ENCODE results near the gene NUDC. TPM values are rescaled to one million over a fixed set of nuclear protein-coding genes. Genes with fewer than 3 reads are reported as not detected.

Gene NUDC
- total and polyA plus RNA-seq, 2 of the 13 experiments (the other 11 are each of a cell fraction or from before 2014, with no cell fraction given) = 34.7 to 104 TPM

GRCh38 chr1:26959722-26960624 is 38.4 kb downstream of the NUDC start, which contains the start of gene KDF1:
Gene KDF1, minus strand, starts transcription at chr1:26960468. Its CDS starts 8,088 bp downstream, at chr1:26952380.
- CTCF ChIA-PET (ENCODE audit: low intra/inter-chr PET ratio, low total read pairs) = no interaction called here
- peak within 1 kb of the TSS; percentile 79 for H3K9ac ChIP-seq (ENCODE audit: insufficient read depth, low read depth, low read length)
- no peak within 1 kb of the TSS for H2AFZ ChIP-seq (ENCODE audit: low read length)
- in situ Hi-C loops (cut with HindIII; ENCODE audit: extremely low pct_ligation_motif_present, low pct_unique_long_range_greater_than_20kb) (loop anchor here (5.0 kb wide), 1 partner anchor 37 kb away; no protein-coding TSS in a partner anchor), intact Hi-C loops (cut with micrococcal nuclease; ENCODE audit: unreplicated experiment) (loop anchor here (10.0 kb wide), 2 partner anchors 85 to 135 kb away; no protein-coding TSS in a partner anchor)
- peaks cover 66% of the 10 kb centered on the region for H3K4me1 ChIP-seq (ENCODE audit: insufficient read depth, low read length)
- 0% methylated on average over 2 of the region's 86 CpGs for WGBS (ENCODE audit: low lambda C conversion rate)
- DNase-seq (ENCODE audit: low spot score) (no peak), ATAC-seq (peak; percentile 76), FAIRE-seq (no peak)
- peak within 1 kb of the TSS; percentile 82 to 93 (median 88) for H3K4me3 ChIP-seq (replicated peaks in 1 of 3; ENCODE audit: insufficient read depth in 1 of 3, low read depth in 2 of 3, low read length in 3 of 3)
- peak within 1 kb of the TSS; percentile 76 for H3K4me2 ChIP-seq (ENCODE audit: low read depth, low read length)
- H3K36me3 ChIP-seq (replicated peaks in 1 of 2; ENCODE audit: control insufficient read depth in 1 of 2, insufficient read depth in 2 of 2, low read length in 2 of 2) = no peaks in the 10 kb centered on the region
- no TSS peak for BruUV-seq (replicated peaks)
- H3K27ac ChIP-seq (ENCODE audit: extremely low read length, insufficient read depth, low read length) = peak within 1 kb of the TSS; percentile 6
- H3K79me2 ChIP-seq (ENCODE audit: insufficient read depth, low read length) = no peaks in the 10 kb centered on the region
- H4K20me1 ChIP-seq (ENCODE audit: insufficient read depth, low read length) = no peaks in the 10 kb centered on the region
- POLR2A ChIA-PET = interaction anchor here (1.0 to 5.3 kb wide), 8 partner anchors 10 to 70 kb away, joined by 3 to 63 read pairs (median 6); partner anchors contain the start of genes GPATCH3, GPN2, NR0B2 and TRNP1
- no peaks in the 10 kb centered on the region for H3K9me3 ChIP-seq (ENCODE audit: low read length)
- H3K27me3 ChIP-seq (ENCODE audit: control insufficient read depth in 1 of 2, insufficient read depth in 2 of 2, low read length in 2 of 2) = no peaks in the 10 kb centered on the region; a peak in 1 of 5 replicates
- TF ChIP-seq XRCC5 (optimal IDR thresholded peaks at IDR 0.05; ENCODE audit: low read length) = peak; percentile 44
- no peak for TF ChIP-seq ELF4 (CRISPR knock-in tag; IDR thresholded peaks at IDR 0.05; ENCODE audit: borderline replicate concordance)
- TF ChIP-seq ZNF768 (CRISPR knock-in tag; IDR thresholded peaks at IDR 0.05) = peak; percentile 87; the same call in 1 of the 2 replicates
- no peak for TF ChIP-seq NR2F6 (IDR thresholded peaks at IDR 0.05)
- TF ChIP-seq NR2F6 (CRISPR knock-in tag; IDR thresholded peaks at IDR 0.05) = 0 out of 2 replicates have a peak, but pooled peaks have one; percentile 17
- no peak for TF ChIP-seq KDM6A (CRISPR knock-in tag; IDR thresholded peaks at IDR 0.05; ENCODE audit: low read depth)
- peak; percentile 35; the same call in 1 of the 2 replicates for TF ChIP-seq BCL3 (CRISPR knock-in tag; IDR thresholded peaks at IDR 0.05)
- peak; percentile 63; the same call in 1 of the 2 replicates for TF ChIP-seq ZSCAN25 (CRISPR knock-in tag; IDR thresholded peaks at IDR 0.05)
- TF ChIP-seq BORCS8-MEF2B (CRISPR knock-in tag; IDR thresholded peaks at IDR 0.05) = no peak; the same call in 1 of the 2 replicates
- TF ChIP-seq MIER3 (CRISPR knock-in tag; IDR thresholded peaks at IDR 0.05; ENCODE audit: borderline replicate concordance) = no peak
- TF ChIP-seq SNAPC5 (CRISPR knock-in tag; IDR thresholded peaks at IDR 0.05; ENCODE audit: borderline replicate concordance) = no peak
- TF ChIP-seq ZNF564 (CRISPR knock-in tag; IDR thresholded peaks at IDR 0.05) = 0 out of 2 replicates have a peak, but pooled peaks have one; percentile 37
- peak; percentile 20; the same call in 1 of the 2 replicates for TF ChIP-seq RCOR2 (CRISPR knock-in tag; IDR thresholded peaks at IDR 0.05)
- no peak for TF ChIP-seq ZBTB20 (CRISPR knock-in tag; IDR thresholded peaks at IDR 0.05; ENCODE audit: borderline replicate concordance, low read depth)
- no peak for TF ChIP-seq ZNF644 (CRISPR knock-in tag; IDR thresholded peaks at IDR 0.05; ENCODE audit: low read depth)
- 0 out of 2 replicates have a peak, but pooled peaks have one; percentile 3 for TF ChIP-seq ZNF225 (CRISPR knock-in tag; IDR thresholded peaks at IDR 0.05)
- TF ChIP-seq ZNF30 (CRISPR knock-in tag; IDR thresholded peaks at IDR 0.05) = no peak
- TF ChIP-seq ZNF709 (CRISPR knock-in tag; IDR thresholded peaks at IDR 0.05) = 0 out of 2 replicates have a peak, but pooled peaks have one; percentile 62
- TF ChIP-seq SOX13 (IDR thresholded peaks at IDR 0.05) = no peak
- TF ChIP-seq SOX13 (CRISPR knock-in tag; conservative IDR thresholded peaks at IDR 0.05 in 1 of 2, IDR thresholded peaks at IDR 0.05 in 1 of 2) = peak in 1 of 2 experiments; percentile 35; a peak in 1 of 4 replicates
- TF ChIP-seq ETS1 (CRISPR knock-in tag; IDR thresholded peaks at IDR 0.05) = no peak

All from HepG2 (cell line).